Natural killer cell (primary cell): Measurements from ENCODE around the gene HOXC5. TPM values are rescaled to one million over a fixed set of nuclear protein-coding genes. Genes with fewer than 3 reads are reported as not detected.

Experiments
- ATAC-seq, 3 donors: fragments of 150-1000 bp in 2 of 3; fragments of 200-7000 bp in 1 of 3; cut with Tn5 transposase; 1 replicate in 1 of 3; 2 replicates in 2 of 3; pipeline ENCODE4 v1.10.0; 2021; ENCODE audit warnings: mild to moderate bottlenecking in 2 of 3, moderate library complexity in 2 of 3
- DNase-seq, 2 donors: peaks; one replicate each; pipeline versions ENCODE4 v3.0.0 to v3.0.0-alpha.2; 2013 to 2021; ENCODE audit warnings: mixed read lengths in 1 of 2
- H3K27ac ChIP-seq: one replicate; pipeline ENCODE4 v1.5.1; 2013; ENCODE audit warnings: mild to moderate bottlenecking, low read length
- H3K27me3 ChIP-seq: one replicate; pipeline ENCODE4 v1.6.1; 2013; ENCODE audit warnings: low read length; ENCODE audit not compliant: control insufficient read depth, insufficient read depth
- H3K36me3 ChIP-seq: one replicate; pipeline ENCODE4 v1.6.1; 2013; ENCODE audit warnings: low read length; ENCODE audit not compliant: control insufficient read depth, insufficient read depth
- H3K4me1 ChIP-seq: one replicate; pipeline ENCODE4 v1.6.1; 2013; ENCODE audit warnings: low read length; ENCODE audit not compliant: control insufficient read depth, insufficient read depth
- H3K4me3 ChIP-seq: one replicate; pipeline ENCODE4 v1.5.1; 2013; ENCODE audit warnings: low read length
- H3K9me3 ChIP-seq: one replicate; pipeline ENCODE4 v1.6.1; 2013; ENCODE audit warnings: low read length; ENCODE audit not compliant: control insufficient read depth, insufficient read depth
- H3K27ac Mint-ChIP-seq, 2 donors: one replicate each; pipeline ENCODE4 v1.8.0; 2022; ENCODE audit warnings: mild to moderate bottlenecking in 2 of 2, mixed read lengths in 2 of 2, moderate library complexity in 1 of 2
- H3K27me3 Mint-ChIP-seq, 2 donors: one replicate each; pipeline ENCODE4 v1.8.0; 2022; ENCODE audit warnings: low read depth in 2 of 2, mixed read lengths in 2 of 2
- H3K36me3 Mint-ChIP-seq: one replicate; pipeline ENCODE4 v1.8.0; 2022; ENCODE audit warnings: mixed read lengths
- H3K4me1 Mint-ChIP-seq, 2 donors: one replicate each; pipeline ENCODE4 v1.8.0; 2022; ENCODE audit warnings: mixed read lengths in 2 of 2
- H3K4me3 Mint-ChIP-seq: one replicate; pipeline ENCODE4 v1.8.0; 2022; ENCODE audit warnings: mild to moderate bottlenecking, moderate library complexity, mixed read lengths
- H3K9me3 Mint-ChIP-seq, 2 donors: one replicate each; pipeline ENCODE4 v1.8.0; 2022; ENCODE audit warnings: mixed read lengths in 2 of 2
- CTCF ChIP-seq: fragments of 200-600 bp; IDR thresholded peaks from one replicate; pipeline ENCODE4 v1.8.0; 2022; ENCODE audit warnings: antibody characterized with exemption
- WGBS: methylation state at CpG from one replicate; pipeline ENCODE4 v1.1.7; 2013; ENCODE audit warnings: missing lambda C conversion rate; ENCODE audit not compliant: insufficient coverage; 5-methylcytosine and 5-hydroxymethylcytosine counted together
- intact Hi-C: fragments of 100-400 bp; cut with micrococcal nuclease; formaldehyde crosslinking; loops from one replicate; pipeline ENCODE4 v1.14.2; 2022
- total RNA-seq, 4 donors: library from RNA; stranded (reverse); fragments of 120-200 nt in 1 of 4; gene quantifications; one replicate each; pipeline versions ENCODE4 v1.2.3 to v1.2.4, GENCODE V29; 2013 to 2022

Gene HOXC5
- total RNA-seq, 3 donors from 2014 or later (not counting 1 experiment from before 2014, with no cell fraction given), result 0.20 TPM; not detected in 2

DNA sequence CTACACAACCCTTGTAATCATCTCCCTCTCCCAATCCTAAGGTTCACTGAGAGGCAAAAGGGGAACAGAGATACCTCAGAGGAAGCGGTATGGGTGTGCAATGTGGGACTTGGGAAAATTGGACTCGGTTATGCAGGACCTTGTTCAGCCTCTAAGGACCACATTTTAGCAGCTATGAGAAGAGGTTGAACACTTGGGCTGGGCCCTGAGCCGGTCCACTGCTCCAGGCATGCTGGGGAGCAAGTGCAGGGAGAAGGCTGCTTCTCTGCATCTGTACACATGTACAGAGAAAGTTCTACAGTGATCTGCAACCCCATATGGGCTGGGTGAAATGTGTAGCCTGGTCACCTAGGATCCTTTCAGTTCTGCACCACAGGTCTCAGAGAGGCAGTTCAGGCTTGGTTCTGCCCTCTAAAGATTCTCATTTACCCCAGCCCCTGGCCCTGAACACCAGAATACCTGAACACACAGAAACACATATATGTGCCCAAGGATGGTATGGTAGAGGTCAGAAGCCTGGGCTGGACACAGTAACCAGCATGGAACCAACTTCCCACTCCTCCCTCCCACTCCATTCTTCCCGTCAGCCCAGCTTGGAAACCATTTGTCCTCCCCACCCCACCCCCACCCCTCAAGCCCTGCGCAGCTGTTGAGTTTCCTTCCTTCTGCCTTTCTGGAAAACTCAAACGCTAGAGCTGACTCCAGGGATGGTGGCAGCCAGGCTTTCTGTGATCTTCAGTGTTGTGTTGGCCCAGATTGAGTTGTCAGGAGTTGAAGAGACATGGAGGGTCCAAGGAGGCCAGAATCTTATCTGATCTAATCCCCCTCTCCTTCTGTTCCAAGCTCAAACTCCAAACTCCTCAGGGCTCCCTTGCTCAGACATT, 10.4 kb downstream of the HOXC5 start:
- Histone ChIP-seq H3K36me3 (no peaks in the 10 kb centered on the region), H3K27ac (no peak overlapping the region), H3K4me3 (no peak overlapping the region), H3K9me3 (no peaks in the 10 kb centered on the region), H3K4me1 (peaks cover 14% of the 10 kb centered on the region), H3K27me3 (peaks cover 79% of the 10 kb centered on the region)
- Mint-ChIP-seq H3K9me3 (no peaks in the 10 kb centered on the region), H3K36me3 (no peaks in the 10 kb centered on the region), H3K4me3 (no peak overlapping the region), H3K4me1 (peaks cover 0 to 11% of the 10 kb centered on the region in 2 donors), H3K27me3 (peaks cover 90 to 91% of the 10 kb centered on the region in 2 donors), H3K27ac (no peak overlapping the region)
- ATAC-seq, result no peak
- no peak for TF ChIP-seq CTCF
- no peak for DNase-seq
- intact Hi-C loops, result no loop called here
- 35% methylated on average over 6 of the region's 6 CpGs for WGBS

- H3K9me3 ChIP-seq, result no peaks in the 10 kb centered on the region
- no peak for DNase-seq
- no peak for ATAC-seq
- no peaks in the 10 kb centered on the region for H3K9me3 Mint-ChIP-seq
- H3K27ac ChIP-seq, result no peak overlapping the region
- no peak overlapping the region for H3K4me3 ChIP-seq
- H3K4me1 ChIP-seq, result peaks cover 14% of the 10 kb centered on the region
- peaks cover 80% of the 10 kb centered on the region for H3K27me3 ChIP-seq
- H3K4me1 Mint-ChIP-seq, result peaks cover 0 to 11% of the 10 kb centered on the region in 2 donors
- no peaks in the 10 kb centered on the region for H3K36me3 ChIP-seq
- no peak for TF ChIP-seq CTCF
- H3K27me3 Mint-ChIP-seq, result peaks cover 90 to 92% of the 10 kb centered on the region in 2 donors
- no peaks in the 10 kb centered on the region for H3K36me3 Mint-ChIP-seq
- no peak overlapping the region for H3K4me3 Mint-ChIP-seq
- H3K27ac Mint-ChIP-seq, result no peak overlapping the region
- WGBS, result 35% methylated on average over 5 of the region's 5 CpGs
- intact Hi-C loops, result no loop called here
Measured at GRCh38 chr12:54044425-54045103, 11.7 kb downstream of the HOXC5 start.

DNA sequence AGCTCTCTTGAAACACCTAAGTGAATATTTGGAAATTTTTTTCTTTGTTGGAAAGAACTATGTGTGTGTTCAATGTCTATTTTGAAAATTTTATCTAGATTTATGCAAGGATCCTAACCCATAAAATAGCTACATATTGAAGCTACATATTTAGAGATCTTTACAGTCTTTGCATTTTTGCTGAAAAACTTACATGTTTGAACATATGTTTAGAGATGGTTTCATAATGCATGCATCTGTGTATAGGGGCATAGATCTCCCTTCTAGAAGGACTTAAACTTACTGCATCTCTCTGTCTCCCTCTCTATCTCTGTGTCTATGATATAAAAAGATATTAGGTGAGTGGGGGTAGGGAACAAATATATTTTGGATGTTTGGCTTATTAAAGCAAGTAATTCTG, 12.6 kb downstream of the HOXC5 start:
- peaks cover 8 to 18% of the 10 kb centered on the region in 2 donors for H3K4me1 Mint-ChIP-seq
- H3K4me1 ChIP-seq, result peaks cover 19% of the 10 kb centered on the region
- intact Hi-C loops, result no loop called here

More for the DNA sequence above, 12.6 kb downstream of the HOXC5 start:
- Mint-ChIP-seq H3K27me3 (peaks cover 90 to 93% of the 10 kb centered on the region in 2 donors), H3K27ac (no peak overlapping the region), H3K36me3 (no peaks in the 10 kb centered on the region), H3K9me3 (no peaks in the 10 kb centered on the region), H3K4me3 (no peak overlapping the region)
- Histone ChIP-seq H3K27ac (no peak overlapping the region), H3K36me3 (no peaks in the 10 kb centered on the region), H3K4me3 (no peak overlapping the region), H3K27me3 (peaks cover 81% of the 10 kb centered on the region), H3K9me3 (no peaks in the 10 kb centered on the region)
- no peak for ATAC-seq
- DNase-seq, result no peak
- TF ChIP-seq CTCF, result no peak
